GM23338 (cell line): ENCODE results near the gene LPA. TPM values are rescaled to one million over a fixed set of nuclear protein-coding genes. Genes with fewer than 3 reads are reported as not detected.

Experiments
- ATAC-seq: fragments of 200-7000 bp; cut with Tn5 transposase; 3 replicates; pipeline ENCODE4 v1.9.1; 2020
- DNase-seq: peaks from one replicate; pipeline ENCODE4 v3.0.0-alpha.2; 2015; ENCODE audit warnings: low spot score
- H2AFZ ChIP-seq: fragments of 200-600 bp; sonication (generic); 2 replicates; pipeline ENCODE4 v1.8.0; 2016; ENCODE audit warnings: antibody characterized with exemption, mild to moderate bottlenecking, moderate library complexity
- H3F3A ChIP-seq: fragments of 200-600 bp; sonication (generic); replicated peaks from 2 replicates; pipeline ENCODE4 v1.8.0; 2017; ENCODE audit warnings: antibody characterized with exemption, mixed run types, low read depth
- H3K27ac ChIP-seq: fragments of 200-600 bp; sonication (generic); 2 replicates; pipeline ENCODE4 v1.6.1; 2016; ENCODE audit warnings: low read depth
- H3K27me3 ChIP-seq: fragments of 200-600 bp; sonication (generic); 2 replicates; pipeline ENCODE4 v1.8.0; 2016; ENCODE audit warnings: mild to moderate bottlenecking, mixed run types, moderate library complexity; ENCODE audit not compliant: insufficient read depth
- H3K36me3 ChIP-seq: fragments of 200-600 bp; sonication (generic); 2 replicates; pipeline ENCODE4 v1.8.0; 2016; ENCODE audit warnings: mild to moderate bottlenecking; ENCODE audit not compliant: insufficient read depth
- H3K4me1 ChIP-seq: fragments of 200-600 bp; sonication (generic); 2 replicates; pipeline ENCODE4 v1.8.0; 2016; ENCODE audit warnings: mild to moderate bottlenecking, moderate library complexity; ENCODE audit not compliant: insufficient read depth
- H3K4me2 ChIP-seq: fragments of 200-600 bp; sonication (generic); 2 replicates; pipeline ENCODE4 v1.7.1; 2017; ENCODE audit warnings: mixed run types
- H3K4me3 ChIP-seq: fragments of 200-600 bp; sonication (generic); 2 replicates; pipeline ENCODE4 v1.6.1; 2016; ENCODE audit warnings: mixed run types
- H3K79me2 ChIP-seq: fragments of 200-600 bp; sonication (generic); replicated peaks from 2 replicates; pipeline ENCODE4 v1.8.0; 2017; ENCODE audit warnings: mild to moderate bottlenecking; ENCODE audit not compliant: insufficient read depth
- H3K9me2 ChIP-seq: fragments of 200-600 bp; sonication (generic); 2 replicates; pipeline ENCODE4 v1.8.0; 2017; ENCODE audit not compliant: insufficient read depth
- H4K20me1 ChIP-seq: fragments of 200-600 bp; sonication (generic); replicated peaks from 2 replicates; pipeline ENCODE4 v1.8.0; 2017; ENCODE audit warnings: mild to moderate bottlenecking; ENCODE audit not compliant: insufficient read depth
- H3K27ac Mint-ChIP-seq: 2 replicates; pipeline ENCODE4 v1.8.0; 2020; ENCODE audit warnings: inconsistent platforms, mild to moderate bottlenecking, moderate library complexity, mixed read lengths
- H3K27me3 Mint-ChIP-seq: 3 replicates; pipeline ENCODE4 v1.8.0; 2022; ENCODE audit warnings: low read depth, mild to moderate bottlenecking, moderate library complexity, mixed read lengths, inconsistent platforms; ENCODE audit not compliant: insufficient read depth, poor library complexity
- H3K36me3 Mint-ChIP-seq: 3 replicates; pipeline ENCODE4 v1.8.0; 2021; ENCODE audit warnings: low read depth, mild to moderate bottlenecking, inconsistent platforms, moderate library complexity, mixed read lengths
- H3K4me1 Mint-ChIP-seq: 3 replicates; pipeline ENCODE4 v1.8.0; 2020; ENCODE audit warnings: mild to moderate bottlenecking, inconsistent platforms, mixed read lengths
- H3K4me3 Mint-ChIP-seq: 3 replicates; pipeline ENCODE4 v1.8.0; 2021; ENCODE audit warnings: moderate library complexity, mild to moderate bottlenecking, inconsistent platforms, mixed read lengths
- H3K9me3 Mint-ChIP-seq: 3 replicates; pipeline ENCODE4 v1.8.0; 2020; ENCODE audit warnings: moderate library complexity, mild to moderate bottlenecking, inconsistent platforms, mixed read lengths
- CREB1 ChIP-seq: fragments of 250-450 bp; sonication (Bioruptor Pico); IDR thresholded peaks from 2 replicates; pipeline ENCODE4 v1.5.0; 2020; ENCODE audit warnings: low read depth, mild to moderate bottlenecking, moderate library complexity
- EZH2 ChIP-seq: fragments of 200-600 bp; sonication (generic); IDR thresholded peaks from one replicate; pipeline ENCODE4 v1.8.0; 2017; ENCODE audit warnings: antibody characterized with exemption, mild to moderate bottlenecking, low read depth; ENCODE audit not compliant: unreplicated experiment
- JUNB ChIP-seq: IDR thresholded peaks from one replicate; pipeline ENCODE4 v1.6.1; 2016; ENCODE audit warnings: antibody characterized with exemption; ENCODE audit not compliant: unreplicated experiment
- NANOG ChIP-seq: IDR thresholded peaks from 2 replicates; pipeline ENCODE4 v1.6.1; 2016; ENCODE audit warnings: antibody characterized with exemption, borderline replicate concordance
- POLR2AphosphoS5 ChIP-seq: IDR thresholded peaks from 2 replicates; pipeline ENCODE4 v1.6.1; 2016; ENCODE audit warnings: antibody characterized with exemption, low read depth
- STAT1 ChIP-seq: IDR thresholded peaks from one replicate; pipeline ENCODE4 v1.6.1; 2016; ENCODE audit warnings: antibody characterized with exemption; ENCODE audit not compliant: unreplicated experiment
- ZNF331 ChIP-seq: fragments of 250-450 bp; sonication (Bioruptor Pico); IDR thresholded peaks from 2 replicates; pipeline ENCODE4 v1.5.0; 2020; ENCODE audit warnings: low read depth, mild to moderate bottlenecking, moderate library complexity
- polyA plus RNA-seq: library from polyadenylated mRNA; unstranded; fragments of >200 nt; fragmentation: Nextera tagmentation; extraction: Ambion mirVana; gene quantifications from 2 replicates; pipeline ENCODE4 v1.2.1, GENCODE V29; 2016
- total RNA-seq: library from RNA; depleted of rRNA; stranded (reverse); fragments of >200 nt; shearing (Covaris generic); gene quantifications from 2 replicates; pipeline ENCODE4 v1.2.3, GENCODE V29; 2014
- TF ChIP-seq, protein P1 (sequence below): IDR thresholded peaks from 2 replicates; pipeline ENCODE4 v1.6.1; 2016; ENCODE audit warnings: antibody characterized with exemption
- TF ChIP-seq, protein P2 (sequence below): IDR thresholded peaks from one replicate; pipeline ENCODE4 v1.6.1; 2018; ENCODE audit warnings: antibody characterized with exemption; ENCODE audit not compliant: unreplicated experiment
- TF ChIP-seq, protein P3 (sequence below), 2 experiments: fragments of 200-600 bp in 1 of 2; sonication (generic) in 1 of 2; conservative IDR thresholded peaks; 2 replicates each; pipeline versions ENCODE4 v1.5.1 to v1.6.1; 2016 to 2017; ENCODE audit warnings: antibody characterized with exemption in 2 of 2, low read depth in 2 of 2, mild to moderate bottlenecking in 2 of 2, moderate library complexity in 1 of 2
- TF ChIP-seq, protein P4 (sequence below): fragments of 250-450 bp; sonication (Bioruptor Pico); IDR thresholded peaks from 2 replicates; pipeline ENCODE4 v1.5.0; 2020; ENCODE audit warnings: mild to moderate bottlenecking, moderate library complexity

The LPA gene
- total and polyA plus RNA-seq, 2 experiments from 2014 or later, result 0.17 TPM; not detected in 1

- no peak overlapping the region for H3K27ac ChIP-seq
- peaks cover 1% of the 10 kb centered on the region for H3K27me3 Mint-ChIP-seq
- DNase-seq (no peak), ATAC-seq (no peak)
- no peaks in the 10 kb centered on the region for H3K79me2 ChIP-seq
- H3K9me2 ChIP-seq, result no peaks in the 10 kb centered on the region
- H3K36me3 Mint-ChIP-seq, result peaks cover 6% of the 10 kb centered on the region; the same call in 1 of the 3 replicates
- no peaks in the 10 kb centered on the region for H3K4me1 ChIP-seq
- H2AFZ ChIP-seq, result no peak overlapping the region
- peaks cover 25% of the 10 kb centered on the region for H3K9me3 Mint-ChIP-seq
- H3K4me3 Mint-ChIP-seq, result no peak overlapping the region
- no peaks in the 10 kb centered on the region for H3K36me3 ChIP-seq
- no peaks in the 10 kb centered on the region for H4K20me1 ChIP-seq
- no peaks in the 10 kb centered on the region for H3F3A ChIP-seq
- no peaks in the 10 kb centered on the region for H3K27me3 ChIP-seq
- no peak for TF ChIP-seq STAT1
- TF ChIP-seq CREB1 (CRISPR knock-in tag), result no peak
- TF ChIP-seq NANOG, result no peak
- no peak for TF ChIP-seq POLR2AphosphoS5
- TF ChIP-seq, protein P1, sequence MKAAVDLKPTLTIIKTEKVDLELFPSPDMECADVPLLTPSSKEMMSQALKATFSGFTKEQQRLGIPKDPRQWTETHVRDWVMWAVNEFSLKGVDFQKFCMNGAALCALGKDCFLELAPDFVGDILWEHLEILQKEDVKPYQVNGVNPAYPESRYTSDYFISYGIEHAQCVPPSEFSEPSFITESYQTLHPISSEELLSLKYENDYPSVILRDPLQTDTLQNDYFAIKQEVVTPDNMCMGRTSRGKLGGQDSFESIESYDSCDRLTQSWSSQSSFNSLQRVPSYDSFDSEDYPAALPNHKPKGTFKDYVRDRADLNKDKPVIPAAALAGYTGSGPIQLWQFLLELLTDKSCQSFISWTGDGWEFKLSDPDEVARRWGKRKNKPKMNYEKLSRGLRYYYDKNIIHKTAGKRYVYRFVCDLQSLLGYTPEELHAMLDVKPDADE, result no peak
- TF ChIP-seq JUNB, result no peak
- TF ChIP-seq, protein P2, sequence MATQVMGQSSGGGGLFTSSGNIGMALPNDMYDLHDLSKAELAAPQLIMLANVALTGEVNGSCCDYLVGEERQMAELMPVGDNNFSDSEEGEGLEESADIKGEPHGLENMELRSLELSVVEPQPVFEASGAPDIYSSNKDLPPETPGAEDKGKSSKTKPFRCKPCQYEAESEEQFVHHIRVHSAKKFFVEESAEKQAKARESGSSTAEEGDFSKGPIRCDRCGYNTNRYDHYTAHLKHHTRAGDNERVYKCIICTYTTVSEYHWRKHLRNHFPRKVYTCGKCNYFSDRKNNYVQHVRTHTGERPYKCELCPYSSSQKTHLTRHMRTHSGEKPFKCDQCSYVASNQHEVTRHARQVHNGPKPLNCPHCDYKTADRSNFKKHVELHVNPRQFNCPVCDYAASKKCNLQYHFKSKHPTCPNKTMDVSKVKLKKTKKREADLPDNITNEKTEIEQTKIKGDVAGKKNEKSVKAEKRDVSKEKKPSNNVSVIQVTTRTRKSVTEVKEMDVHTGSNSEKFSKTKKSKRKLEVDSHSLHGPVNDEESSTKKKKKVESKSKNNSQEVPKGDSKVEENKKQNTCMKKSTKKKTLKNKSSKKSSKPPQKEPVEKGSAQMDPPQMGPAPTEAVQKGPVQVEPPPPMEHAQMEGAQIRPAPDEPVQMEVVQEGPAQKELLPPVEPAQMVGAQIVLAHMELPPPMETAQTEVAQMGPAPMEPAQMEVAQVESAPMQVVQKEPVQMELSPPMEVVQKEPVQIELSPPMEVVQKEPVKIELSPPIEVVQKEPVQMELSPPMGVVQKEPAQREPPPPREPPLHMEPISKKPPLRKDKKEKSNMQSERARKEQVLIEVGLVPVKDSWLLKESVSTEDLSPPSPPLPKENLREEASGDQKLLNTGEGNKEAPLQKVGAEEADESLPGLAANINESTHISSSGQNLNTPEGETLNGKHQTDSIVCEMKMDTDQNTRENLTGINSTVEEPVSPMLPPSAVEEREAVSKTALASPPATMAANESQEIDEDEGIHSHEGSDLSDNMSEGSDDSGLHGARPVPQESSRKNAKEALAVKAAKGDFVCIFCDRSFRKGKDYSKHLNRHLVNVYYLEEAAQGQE, result no peak
- TF ChIP-seq ZNF331 (CRISPR knock-in tag), result no peak
- TF ChIP-seq EZH2, result no peak
- TF ChIP-seq, protein P3, sequence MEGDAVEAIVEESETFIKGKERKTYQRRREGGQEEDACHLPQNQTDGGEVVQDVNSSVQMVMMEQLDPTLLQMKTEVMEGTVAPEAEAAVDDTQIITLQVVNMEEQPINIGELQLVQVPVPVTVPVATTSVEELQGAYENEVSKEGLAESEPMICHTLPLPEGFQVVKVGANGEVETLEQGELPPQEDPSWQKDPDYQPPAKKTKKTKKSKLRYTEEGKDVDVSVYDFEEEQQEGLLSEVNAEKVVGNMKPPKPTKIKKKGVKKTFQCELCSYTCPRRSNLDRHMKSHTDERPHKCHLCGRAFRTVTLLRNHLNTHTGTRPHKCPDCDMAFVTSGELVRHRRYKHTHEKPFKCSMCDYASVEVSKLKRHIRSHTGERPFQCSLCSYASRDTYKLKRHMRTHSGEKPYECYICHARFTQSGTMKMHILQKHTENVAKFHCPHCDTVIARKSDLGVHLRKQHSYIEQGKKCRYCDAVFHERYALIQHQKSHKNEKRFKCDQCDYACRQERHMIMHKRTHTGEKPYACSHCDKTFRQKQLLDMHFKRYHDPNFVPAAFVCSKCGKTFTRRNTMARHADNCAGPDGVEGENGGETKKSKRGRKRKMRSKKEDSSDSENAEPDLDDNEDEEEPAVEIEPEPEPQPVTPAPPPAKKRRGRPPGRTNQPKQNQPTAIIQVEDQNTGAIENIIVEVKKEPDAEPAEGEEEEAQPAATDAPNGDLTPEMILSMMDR (conservative IDR thresholded peaks at IDR 0.05; ENCODE audit: low read depth in 2 of 2), result no peak
- TF ChIP-seq, protein P4, sequence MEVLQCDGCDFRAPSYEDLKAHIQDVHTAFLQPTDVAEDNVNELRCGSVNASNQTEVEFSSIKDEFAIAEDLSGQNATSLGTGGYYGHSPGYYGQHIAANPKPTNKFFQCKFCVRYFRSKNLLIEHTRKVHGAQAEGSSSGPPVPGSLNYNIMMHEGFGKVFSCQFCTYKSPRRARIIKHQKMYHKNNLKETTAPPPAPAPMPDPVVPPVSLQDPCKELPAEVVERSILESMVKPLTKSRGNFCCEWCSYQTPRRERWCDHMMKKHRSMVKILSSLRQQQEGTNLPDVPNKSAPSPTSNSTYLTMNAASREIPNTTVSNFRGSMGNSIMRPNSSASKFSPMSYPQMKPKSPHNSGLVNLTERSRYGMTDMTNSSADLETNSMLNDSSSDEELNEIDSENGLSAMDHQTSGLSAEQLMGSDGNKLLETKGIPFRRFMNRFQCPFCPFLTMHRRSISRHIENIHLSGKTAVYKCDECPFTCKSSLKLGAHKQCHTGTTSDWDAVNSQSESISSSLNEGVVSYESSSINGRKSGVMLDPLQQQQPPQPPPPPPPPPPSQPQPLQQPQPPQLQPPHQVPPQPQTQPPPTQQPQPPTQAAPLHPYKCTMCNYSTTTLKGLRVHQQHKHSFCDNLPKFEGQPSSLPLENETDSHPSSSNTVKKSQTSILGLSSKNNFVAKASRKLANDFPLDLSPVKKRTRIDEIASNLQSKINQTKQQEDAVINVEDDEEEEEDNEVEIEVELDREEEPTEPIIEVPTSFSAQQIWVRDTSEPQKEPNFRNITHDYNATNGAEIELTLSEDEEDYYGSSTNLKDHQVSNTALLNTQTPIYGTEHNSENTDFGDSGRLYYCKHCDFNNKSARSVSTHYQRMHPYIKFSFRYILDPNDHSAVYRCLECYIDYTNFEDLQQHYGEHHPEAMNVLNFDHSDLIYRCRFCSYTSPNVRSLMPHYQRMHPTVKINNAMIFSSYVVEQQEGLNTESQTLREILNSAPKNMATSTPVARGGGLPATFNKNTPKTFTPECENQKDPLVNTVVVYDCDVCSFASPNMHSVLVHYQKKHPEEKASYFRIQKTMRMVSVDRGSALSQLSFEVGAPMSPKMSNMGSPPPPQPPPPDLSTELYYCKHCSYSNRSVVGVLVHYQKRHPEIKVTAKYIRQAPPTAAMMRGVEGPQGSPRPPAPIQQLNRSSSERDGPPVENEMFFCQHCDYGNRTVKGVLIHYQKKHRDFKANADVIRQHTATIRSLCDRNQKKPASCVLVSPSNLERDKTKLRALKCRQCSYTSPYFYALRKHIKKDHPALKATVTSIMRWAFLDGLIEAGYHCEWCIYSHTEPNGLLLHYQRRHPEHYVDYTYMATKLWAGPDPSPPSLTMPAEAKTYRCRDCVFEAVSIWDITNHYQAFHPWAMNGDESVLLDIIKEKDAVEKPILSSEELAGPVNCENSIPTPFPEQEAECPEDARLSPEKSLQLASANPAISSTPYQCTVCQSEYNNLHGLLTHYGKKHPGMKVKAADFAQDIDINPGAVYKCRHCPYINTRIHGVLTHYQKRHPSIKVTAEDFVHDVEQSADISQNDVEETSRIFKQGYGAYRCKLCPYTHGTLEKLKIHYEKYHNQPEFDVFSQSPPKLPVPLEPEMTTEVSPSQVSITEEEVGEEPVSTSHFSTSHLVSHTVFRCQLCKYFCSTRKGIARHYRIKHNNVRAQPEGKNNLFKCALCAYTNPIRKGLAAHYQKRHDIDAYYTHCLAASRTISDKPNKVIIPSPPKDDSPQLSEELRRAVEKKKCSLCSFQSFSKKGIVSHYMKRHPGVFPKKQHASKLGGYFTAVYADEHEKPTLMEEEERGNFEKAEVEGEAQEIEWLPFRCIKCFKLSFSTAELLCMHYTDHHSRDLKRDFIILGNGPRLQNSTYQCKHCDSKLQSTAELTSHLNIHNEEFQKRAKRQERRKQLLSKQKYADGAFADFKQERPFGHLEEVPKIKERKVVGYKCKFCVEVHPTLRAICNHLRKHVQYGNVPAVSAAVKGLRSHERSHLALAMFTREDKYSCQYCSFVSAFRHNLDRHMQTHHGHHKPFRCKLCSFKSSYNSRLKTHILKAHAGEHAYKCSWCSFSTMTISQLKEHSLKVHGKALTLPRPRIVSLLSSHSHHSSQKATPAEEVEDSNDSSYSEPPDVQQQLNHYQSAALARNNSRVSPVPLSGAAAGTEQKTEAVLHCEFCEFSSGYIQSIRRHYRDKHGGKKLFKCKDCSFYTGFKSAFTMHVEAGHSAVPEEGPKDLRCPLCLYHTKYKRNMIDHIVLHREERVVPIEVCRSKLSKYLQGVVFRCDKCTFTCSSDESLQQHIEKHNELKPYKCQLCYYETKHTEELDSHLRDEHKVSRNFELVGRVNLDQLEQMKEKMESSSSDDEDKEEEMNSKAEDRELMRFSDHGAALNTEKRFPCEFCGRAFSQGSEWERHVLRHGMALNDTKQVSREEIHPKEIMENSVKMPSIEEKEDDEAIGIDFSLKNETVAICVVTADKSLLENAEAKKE (CRISPR knock-in tag), result no peak
- no peaks in the 10 kb centered on the region; the same call in 1 of the 3 replicates for H3K4me1 Mint-ChIP-seq
- H3K27ac Mint-ChIP-seq, result no peak overlapping the region
- H3K4me3 ChIP-seq, result no peak overlapping the region
- H3K4me2 ChIP-seq, result no peak overlapping the region
Measured at GRCh38 chr6:160507420-160507819, 156.7 kb downstream of the LPA start.
